ENCODE measurements around the gene HSPG2. TPM values are rescaled to one million over a fixed set of nuclear protein-coding genes. Genes with fewer than 3 reads are reported as not detected.
"Not testable (repeated sequence)": the region's sequence is repeated elsewhere in the genome, so short reads cannot be mapped to it uniquely, and the experiment has no call there.

HSPG2 gene
- total RNA-seq, 1 donor from 2014 or later: 179 TPM

DNA sequence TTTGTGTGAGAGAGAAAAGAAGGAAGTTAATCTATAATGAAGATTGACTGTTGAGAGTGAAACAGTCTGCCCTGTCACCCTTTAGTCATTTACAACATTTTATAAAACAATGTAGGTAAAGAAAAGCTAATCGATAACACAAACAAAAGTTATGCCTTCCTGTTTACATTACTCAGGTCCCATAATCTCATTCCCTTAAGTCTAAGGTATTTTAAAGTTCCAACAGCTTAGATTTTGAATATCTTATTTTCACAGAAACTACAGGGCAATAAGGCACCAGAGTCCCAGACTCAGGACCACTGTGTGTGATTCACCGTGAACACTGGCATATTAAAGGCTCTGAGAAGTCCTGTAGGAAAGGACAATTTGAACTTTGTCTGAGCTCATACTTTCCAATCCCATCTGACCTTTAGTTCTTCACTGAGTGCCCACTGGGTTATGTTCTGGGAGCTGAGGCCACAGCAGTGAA is 35.9 kb upstream of the HSPG2 start:
- H3K9me3 ChIP-seq; H3K27ac ChIP-seq; DNase-seq (ENCODE audit: extremely low spot score in 2 of 2); H3K36me3 ChIP-seq; H3K4me3 ChIP-seq; intact Hi-C loops (cut with DNase I); H3K27me3 ChIP-seq; H3K4me1 ChIP-seq: not testable (repeated sequence)

- H3K4me1 ChIP-seq; H3K27ac ChIP-seq; H3K36me3 ChIP-seq; DNase-seq (ENCODE audit: extremely low spot score in 2 of 2); intact Hi-C loops (cut with DNase I); H3K9me3 ChIP-seq; H3K27me3 ChIP-seq; H3K4me3 ChIP-seq: not testable (repeated sequence)
These were observed 33.4 kb upstream of the HSPG2 start for GRCh38 chr1:21970523-21970922.

DNA sequence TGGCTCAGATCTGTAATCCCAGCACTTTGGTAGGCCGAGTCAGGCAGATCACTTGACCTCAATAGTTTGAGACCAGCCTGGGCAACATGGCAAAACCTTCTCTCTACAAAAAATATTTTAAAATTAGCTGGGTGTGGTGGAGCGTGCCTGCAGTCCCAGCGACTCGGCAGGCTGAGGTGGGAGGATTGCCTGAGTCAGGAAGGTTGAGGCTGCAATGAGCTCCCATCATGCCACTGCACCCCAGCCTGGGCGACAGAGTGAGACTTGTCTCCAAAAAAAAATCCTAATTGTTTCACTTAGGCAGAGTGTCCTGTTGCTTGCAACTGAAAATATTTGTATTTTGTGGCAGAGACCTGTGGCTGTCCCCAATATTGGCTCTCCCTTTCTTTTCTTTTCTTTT is 32.0 kb upstream of the HSPG2 start:
- H3K4me1 ChIP-seq; H3K9me3 ChIP-seq; H3K27ac ChIP-seq; H3K27me3 ChIP-seq; DNase-seq (ENCODE audit: extremely low spot score in 2 of 2); H3K36me3 ChIP-seq; H3K4me3 ChIP-seq; intact Hi-C loops (cut with DNase I): not testable (repeated sequence)

DNA sequence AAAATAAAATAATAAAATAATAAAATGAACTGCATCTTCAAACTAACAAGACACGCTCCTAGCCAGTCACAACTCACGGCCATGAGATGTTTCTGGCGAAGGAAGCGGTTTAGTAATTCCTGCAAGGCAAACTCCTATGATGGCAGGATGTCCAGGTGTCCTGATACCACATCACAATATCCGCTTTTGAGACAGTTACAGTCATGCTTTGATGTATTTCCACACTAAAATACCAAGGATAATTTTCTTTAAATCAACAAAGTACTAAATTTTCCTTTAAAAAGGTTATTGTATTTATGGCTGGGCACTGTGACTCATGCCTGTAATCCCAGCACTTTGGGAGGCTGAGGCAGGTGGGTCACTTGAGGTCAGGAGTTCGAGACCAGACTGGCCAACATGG is 30.1 kb upstream of the HSPG2 start:
- H3K9me3 ChIP-seq; H3K36me3 ChIP-seq; DNase-seq (ENCODE audit: extremely low spot score in 2 of 2); H3K27ac ChIP-seq; H3K4me3 ChIP-seq; H3K4me1 ChIP-seq; H3K27me3 ChIP-seq; intact Hi-C loops (cut with DNase I): not testable (repeated sequence)

- Histone ChIP-seq H3K4me1 (no peaks in the 10 kb centered on the region), H3K9me3 (no peaks in the 10 kb centered on the region), H3K4me3 (no peak overlapping the region), H3K27me3 (no peaks in the 10 kb centered on the region), H3K27ac (no peak overlapping the region), H3K36me3 (no peaks in the 10 kb centered on the region)
- DNase-seq (ENCODE audit: extremely low spot score in 2 of 2): no peak
- TF ChIP-seq, protein P1, sequence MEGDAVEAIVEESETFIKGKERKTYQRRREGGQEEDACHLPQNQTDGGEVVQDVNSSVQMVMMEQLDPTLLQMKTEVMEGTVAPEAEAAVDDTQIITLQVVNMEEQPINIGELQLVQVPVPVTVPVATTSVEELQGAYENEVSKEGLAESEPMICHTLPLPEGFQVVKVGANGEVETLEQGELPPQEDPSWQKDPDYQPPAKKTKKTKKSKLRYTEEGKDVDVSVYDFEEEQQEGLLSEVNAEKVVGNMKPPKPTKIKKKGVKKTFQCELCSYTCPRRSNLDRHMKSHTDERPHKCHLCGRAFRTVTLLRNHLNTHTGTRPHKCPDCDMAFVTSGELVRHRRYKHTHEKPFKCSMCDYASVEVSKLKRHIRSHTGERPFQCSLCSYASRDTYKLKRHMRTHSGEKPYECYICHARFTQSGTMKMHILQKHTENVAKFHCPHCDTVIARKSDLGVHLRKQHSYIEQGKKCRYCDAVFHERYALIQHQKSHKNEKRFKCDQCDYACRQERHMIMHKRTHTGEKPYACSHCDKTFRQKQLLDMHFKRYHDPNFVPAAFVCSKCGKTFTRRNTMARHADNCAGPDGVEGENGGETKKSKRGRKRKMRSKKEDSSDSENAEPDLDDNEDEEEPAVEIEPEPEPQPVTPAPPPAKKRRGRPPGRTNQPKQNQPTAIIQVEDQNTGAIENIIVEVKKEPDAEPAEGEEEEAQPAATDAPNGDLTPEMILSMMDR (IDR thresholded peaks at IDR 0.05): no peak
- TF ChIP-seq POLR2A (IDR thresholded peaks at IDR 0.05) (no peak), POLR2AphosphoS5 (IDR thresholded peaks at IDR 0.05; ENCODE audit: insufficient read depth in 1 of 2, low read depth in 1 of 2) (no peak)
- intact Hi-C loops (cut with DNase I): no loop called here
These were observed 29.3 kb upstream of the HSPG2 start for GRCh38 chr1:21966247-21967000.

DNA sequence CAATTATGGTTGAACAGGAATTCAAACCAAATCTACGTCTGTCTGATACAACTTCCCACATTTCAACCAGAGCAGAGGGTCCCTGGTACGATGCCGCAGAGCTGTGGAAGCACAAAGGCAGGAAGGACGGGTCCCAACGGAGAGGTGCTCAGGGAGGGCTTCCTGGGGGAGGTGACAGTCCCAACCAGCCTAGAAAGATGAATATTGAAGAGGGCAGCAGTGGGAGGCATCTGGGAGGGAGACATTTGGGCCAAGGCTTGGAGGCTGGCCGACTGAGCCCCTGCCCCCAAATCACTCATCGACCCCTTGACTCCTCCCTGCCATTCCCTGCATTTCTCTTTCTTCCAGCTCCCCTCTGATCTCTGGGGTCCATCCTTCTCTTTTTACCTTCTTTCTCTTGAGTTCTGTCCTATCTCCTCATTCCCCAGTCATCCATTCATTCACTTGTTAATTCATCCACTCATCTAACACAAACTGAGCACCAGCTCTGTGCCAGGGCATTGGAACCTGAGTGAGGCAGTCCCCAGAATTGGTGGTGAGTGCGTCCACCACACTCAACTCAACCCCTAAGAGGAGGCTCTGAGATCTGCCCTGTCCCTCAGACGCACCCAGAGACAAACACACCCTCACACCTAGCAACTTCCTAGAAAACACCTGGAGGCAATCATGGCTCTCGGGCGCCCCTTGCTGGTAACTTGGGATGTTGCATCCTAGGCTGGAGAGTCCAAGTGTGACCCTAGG is 26.5 kb upstream of the HSPG2 start:
- no peaks in the 10 kb centered on the region for H3K4me1 ChIP-seq
- H3K36me3 ChIP-seq: no peaks in the 10 kb centered on the region
- H3K9me3 ChIP-seq: no peaks in the 10 kb centered on the region
- intact Hi-C loops (cut with DNase I): no loop called here
- no peak for DNase-seq (ENCODE audit: extremely low spot score in 2 of 2)
- H3K27me3 ChIP-seq: no peaks in the 10 kb centered on the region
- no peak overlapping the region for H3K4me3 ChIP-seq
- TF ChIP-seq, protein P1 (IDR thresholded peaks at IDR 0.05): peak; percentile 87 to 93 (median 92)
- TF ChIP-seq POLR2A (IDR thresholded peaks at IDR 0.05) (no peak), POLR2AphosphoS5 (IDR thresholded peaks at IDR 0.05; ENCODE audit: insufficient read depth in 1 of 2, low read depth in 1 of 2) (peak in 1 of 2 donors; percentile 57)
- no peak overlapping the region for H3K27ac ChIP-seq

DNA sequence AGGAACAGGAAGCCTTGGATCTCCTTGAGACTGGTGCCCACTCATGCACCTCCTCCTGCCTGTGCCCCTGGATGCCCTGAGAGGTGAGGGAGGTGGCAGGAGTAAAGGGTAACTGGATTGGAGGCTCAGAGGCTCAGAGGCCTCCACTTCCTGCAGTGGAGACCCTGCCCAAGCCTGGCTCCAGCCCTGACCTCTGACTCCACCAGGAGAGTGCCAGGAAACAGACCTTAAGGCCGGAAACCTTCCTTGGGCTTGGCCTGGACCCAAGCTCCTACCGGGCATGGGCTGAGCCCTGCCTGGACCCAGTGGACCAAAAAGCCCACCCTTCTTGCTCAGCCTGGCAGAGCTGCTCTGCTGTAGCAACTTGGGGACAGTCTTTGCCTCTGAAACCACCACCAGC is 24.7 kb upstream of the HSPG2 start:
- Histone ChIP-seq H3K9me3 (no peaks in the 10 kb centered on the region), H3K4me1 (peaks cover 18% of the 10 kb centered on the region), H3K27ac (no peak overlapping the region), H3K36me3 (no peaks in the 10 kb centered on the region), H3K27me3 (no peaks in the 10 kb centered on the region), H3K4me3 (no peak overlapping the region)
- TF ChIP-seq POLR2AphosphoS5 (IDR thresholded peaks at IDR 0.05; ENCODE audit: insufficient read depth in 1 of 2, low read depth in 1 of 2): no peak
- TF ChIP-seq POLR2A (IDR thresholded peaks at IDR 0.05): no peak
- TF ChIP-seq, protein P1 (IDR thresholded peaks at IDR 0.05): no peak
- intact Hi-C loops (cut with DNase I): no loop called here
- DNase-seq (ENCODE audit: extremely low spot score in 2 of 2): no peak
